SHP77 (cell line): ENCODE measurements around the gene SART1.
A peak's percentile ranks its signal among the peaks of the same experiment; 100 is the strongest.
"Not testable (repeated sequence)": the region's sequence is repeated elsewhere in the genome, so short reads cannot be mapped to it uniquely, and the experiment has no call there.

ENCODE experiments used
- DNase-seq, 2 experiments: peaks; one replicate each; lab custom pipeline; 2025; lab: John Stamatoyannopoulos, UW

Gene SART1

DNA sequence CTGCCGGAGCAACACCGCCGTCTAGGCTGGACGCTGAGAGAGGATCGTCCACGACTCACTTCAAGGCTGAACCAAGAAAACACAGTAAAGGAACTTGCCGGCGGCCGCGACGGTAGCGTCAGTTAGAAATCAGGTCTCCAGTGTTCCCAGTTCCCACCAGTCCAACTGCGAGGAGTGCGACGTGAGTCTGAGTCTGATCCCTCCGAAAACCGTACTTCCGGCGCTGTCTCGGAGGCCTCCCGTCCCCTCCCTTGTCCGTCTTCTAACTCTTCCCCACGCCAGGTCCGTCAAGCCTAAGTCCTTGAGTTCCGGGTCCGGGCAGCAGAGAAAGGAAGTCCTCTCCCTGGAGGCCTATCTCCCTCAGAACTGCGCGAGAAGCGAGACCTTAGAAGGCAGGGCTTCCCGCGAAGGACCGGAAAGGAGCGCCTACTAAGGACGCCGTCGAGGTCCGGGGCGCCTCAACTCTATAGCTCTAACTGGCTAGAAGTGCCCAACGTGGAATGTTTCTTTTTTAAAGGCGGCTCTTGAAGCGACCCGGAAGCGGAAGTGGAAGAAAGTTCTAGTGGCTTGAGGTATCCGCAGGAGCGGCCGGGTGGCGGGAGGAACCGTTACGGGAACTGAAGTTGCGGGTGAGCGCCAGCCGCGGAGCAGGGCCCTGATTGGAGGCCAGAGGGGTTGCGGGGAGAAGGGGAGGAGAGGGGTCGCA is 40.6 kb downstream of the SART1 start, which contains the start of the genes BANF1 and EIF1AD:
Gene BANF1, plus strand, starts transcription at position 562 of the 706 bp plus-strand sequence. CDS start 748 bp downstream, outside the sequence.
Gene EIF1AD, minus strand, starts transcription at position 216 of the 706 bp plus-strand sequence. CDS start 1,768 bp downstream, outside the sequence.
- DNase-seq: peak; percentile 98 to 100

DNA sequence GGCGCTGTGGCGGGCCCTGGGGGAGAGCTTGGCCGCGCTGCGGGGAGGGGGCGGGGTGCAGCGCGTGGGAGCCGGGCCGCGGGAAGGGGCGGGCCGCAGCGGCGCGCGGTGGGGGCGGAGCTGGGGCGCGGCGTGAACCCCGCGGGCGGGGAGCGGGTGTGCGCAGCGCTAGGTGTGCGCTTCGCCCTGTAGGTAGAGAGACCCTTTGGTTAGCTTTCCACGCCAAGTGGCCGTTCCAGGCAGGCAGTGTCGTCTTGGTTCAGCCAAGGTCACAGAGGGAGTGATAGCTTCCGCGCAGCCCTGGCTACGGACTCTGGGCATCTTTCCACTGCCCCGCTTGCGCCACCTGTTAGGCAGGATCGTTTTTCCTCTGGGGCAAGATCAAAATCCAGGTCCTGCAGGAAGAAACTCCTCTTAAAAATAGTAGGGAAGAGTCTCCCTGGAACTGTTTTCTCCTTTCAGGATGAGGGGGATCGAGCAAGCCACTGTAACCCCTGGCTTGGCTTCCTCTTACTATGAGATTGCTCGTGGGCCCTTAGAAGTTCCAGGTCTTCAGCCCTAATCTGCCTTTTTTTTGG is 41.2 kb downstream of the SART1 start:
- no peak for DNase-seq

DNA sequence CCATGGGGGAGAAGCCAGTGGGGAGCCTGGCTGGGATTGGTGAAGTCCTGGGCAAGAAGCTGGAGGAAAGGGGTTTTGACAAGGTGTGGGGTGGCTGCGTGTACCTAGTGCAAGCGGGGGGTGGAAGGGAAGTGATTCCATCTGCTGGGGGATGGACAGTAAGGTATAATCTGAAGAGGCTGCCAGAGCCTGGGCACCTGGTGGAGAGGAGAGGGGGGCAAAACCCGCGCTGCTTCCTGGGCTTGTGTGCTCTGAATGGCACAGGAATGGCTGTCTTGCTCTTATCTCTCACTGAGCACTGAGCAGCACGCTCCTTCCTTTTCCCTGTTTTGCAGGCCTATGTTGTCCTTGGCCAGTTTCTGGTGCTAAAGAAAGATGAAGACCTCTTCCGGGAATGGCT is 41.8 kb downstream of the SART1 start:
- no peak for DNase-seq

DNA sequence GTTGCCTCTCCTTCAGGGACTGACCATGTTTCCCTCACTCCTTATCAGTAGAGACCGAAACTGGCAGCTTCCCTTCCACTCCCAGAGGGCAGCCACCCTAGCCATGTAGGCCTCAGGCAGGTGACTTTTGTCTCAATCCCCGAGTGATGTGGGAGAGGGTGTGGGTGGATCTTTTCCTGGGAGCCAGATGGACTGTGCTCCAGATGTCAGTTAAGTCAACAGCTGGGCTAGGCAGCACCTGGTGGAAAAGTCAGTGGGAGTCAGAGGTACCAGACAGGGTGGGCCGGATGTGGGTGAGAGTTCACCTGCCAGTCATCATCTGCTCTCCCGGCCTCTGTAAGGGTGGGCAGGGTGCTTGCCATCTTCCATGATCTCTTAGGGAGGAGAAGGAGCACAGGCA is 42.7 kb downstream of the SART1 start:
- no peak for DNase-seq

DNA sequence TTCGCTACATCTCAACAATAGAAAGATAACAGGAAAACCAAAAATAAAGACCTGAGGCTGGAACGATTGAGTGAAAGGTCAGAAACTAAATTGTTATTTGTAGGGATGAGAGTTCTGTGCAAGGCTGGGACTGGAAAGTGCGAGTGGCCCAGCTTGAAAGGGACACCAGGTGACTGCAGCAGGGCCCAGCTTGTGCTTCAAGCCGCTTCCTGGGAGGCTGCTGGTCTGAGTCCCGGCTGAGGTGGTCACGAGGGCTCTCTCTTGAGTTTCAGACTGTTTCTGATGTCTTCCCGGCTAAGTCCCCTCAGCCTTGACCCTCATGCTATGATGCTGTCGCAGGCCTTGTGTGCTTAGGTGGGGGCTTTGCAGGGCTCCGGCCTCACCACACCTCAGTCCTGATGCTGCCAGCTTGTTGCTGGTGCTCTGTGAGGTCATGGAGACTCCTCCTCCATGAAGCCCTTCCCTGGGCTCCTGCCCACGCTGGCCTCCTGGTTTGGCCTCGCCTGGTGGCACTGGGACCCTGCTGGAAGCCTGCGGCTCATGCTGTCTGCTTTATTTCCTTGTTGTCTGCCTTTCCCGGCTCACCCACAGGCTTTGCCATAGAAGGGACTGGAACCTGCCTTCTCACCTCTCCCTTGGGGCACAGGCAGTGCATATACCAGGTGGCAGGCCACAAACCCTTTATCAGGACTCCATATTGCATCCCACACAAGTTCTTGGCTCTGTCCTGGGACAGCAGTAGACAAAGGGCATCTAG is 44.8 kb downstream of the SART1 start:
- no peak for DNase-seq

DNA sequence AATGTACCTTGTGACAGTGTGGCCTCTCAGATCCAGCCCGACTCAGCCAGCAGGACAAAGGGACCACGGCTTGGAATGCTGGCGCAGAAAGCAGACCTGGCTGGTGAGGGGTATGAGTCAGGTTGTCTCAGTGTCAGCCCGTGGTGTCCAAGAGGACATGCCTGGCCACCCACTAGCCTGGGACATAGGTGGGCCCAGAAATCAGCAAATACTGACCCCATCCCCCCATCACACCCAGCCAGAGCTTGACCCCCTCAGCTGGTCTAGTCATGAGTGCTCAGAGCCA is 45.3 kb downstream of the SART1 start:
- no peak for DNase-seq

DNA sequence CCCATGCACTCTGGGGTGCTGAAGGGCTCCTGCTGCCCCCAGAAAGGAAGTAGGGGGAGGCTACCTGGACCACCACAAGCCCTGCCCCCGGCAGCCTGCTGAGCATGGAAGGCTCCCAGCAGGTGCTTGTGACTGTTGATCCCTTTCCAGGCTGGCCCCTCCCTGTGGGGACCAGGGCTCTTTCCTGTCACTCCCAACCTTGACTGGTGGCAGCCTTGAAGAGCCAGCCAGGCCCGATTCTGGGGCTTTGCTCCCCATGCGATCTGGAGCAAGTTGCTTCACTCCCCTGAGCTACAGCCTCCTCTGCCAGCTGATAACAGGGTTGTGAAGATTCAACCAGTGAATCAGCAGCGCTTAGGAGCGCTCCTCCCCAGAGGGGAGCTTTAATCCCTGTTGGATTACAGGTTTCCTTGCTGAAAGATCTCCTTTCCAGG is 45.7 kb downstream of the SART1 start:
- no peak for DNase-seq

DNA sequence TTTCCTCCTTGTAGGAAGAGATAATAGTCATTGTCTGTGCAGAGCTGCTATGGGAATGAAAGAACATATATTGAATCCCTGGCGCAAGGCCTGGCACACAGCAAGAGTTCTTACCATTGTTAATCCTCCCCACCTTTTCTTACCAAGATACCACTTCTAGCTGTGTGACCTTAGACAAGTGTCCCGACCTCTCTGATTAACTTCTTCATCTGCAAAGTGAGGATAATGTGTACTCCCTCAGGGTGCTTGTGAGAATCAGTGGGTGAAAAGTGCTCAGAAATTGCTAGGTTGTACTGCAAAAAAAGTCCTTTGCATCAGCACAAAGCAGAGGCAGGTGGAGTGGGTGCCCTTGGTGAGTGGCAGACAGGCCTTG is 46.5 kb downstream of the SART1 start:
- DNase-seq: no peak

DNA sequence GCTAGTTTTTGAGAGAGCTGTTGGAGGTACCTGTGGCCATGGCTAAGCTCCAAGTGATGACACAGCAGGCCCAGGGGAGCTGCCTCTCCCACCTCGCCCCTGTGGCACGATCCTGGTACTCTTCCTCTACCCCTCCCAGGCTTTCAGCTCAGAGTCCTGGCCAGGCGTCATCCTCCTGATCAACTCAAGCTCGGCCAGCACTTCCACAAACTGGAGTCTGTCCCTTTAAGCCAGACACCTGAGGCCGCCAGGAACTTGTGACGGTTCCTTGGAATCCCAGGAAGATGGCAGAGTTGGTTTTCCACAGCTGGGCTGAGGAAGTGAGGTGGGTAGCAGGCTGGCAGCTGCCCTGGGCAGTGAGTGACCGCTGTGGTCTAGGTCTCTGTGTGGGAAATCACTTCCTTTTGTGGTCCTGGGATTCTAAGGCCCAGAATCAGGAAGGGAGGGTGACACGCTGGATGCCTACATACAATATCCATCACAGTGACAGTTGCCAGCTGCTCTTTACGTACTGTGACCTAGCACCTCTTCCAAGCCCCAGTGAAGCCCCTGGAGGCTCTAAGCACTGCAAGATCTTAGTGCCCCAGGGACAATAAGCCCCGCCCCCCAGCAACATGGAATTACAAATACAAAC is 47.1 kb downstream of the SART1 start:
- DNase-seq: peak in 1 of 2 experiments; percentile 26

DNA sequence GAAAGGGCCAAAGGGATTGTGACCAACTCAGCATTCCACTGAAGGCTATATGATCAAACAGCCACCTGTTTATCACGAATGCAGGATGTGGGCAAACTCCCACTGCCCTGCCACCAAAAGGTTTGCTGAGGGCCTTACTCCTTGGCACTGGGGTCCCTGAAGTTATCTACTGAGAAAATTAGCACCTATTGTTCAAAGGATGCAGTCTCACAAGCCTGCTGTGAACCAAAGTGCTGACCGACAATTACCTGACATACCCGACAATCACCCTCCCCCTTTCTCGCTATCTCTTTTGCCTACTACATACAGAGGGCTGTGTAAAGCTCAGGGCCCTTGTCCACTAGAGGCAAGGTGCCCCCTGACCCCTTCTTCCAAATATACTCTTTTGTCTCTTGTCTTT is 48.5 kb downstream of the SART1 start:
- not testable (repeated sequence) for DNase-seq

DNA sequence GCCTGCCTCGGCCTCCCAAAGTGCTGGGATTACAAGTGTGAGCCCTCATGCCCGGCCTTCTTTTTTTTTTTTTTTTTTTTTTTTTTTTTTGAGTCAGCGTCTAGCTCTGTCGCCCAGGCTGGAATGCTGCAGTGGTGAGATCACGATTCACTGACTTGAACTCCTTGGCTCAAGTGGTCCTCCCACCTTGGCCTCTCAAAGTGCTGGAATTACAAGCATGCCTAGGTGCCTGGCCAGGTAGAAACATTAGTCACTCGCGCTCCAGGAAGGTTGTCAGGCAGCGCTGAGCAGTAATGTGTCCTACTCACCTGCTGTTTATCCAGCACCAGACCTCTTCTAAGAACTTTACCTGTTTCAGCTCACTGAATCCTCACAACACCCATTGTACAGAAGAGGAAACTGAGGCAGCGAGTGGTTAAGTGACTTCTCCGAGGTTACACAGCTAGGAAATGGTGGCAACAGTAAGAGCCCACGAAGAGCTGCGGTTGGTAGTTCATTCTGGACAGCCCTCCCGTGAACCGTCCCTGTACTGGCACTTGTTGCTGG is 49.8 kb downstream of the SART1 start:
- no peak for DNase-seq

DNA sequence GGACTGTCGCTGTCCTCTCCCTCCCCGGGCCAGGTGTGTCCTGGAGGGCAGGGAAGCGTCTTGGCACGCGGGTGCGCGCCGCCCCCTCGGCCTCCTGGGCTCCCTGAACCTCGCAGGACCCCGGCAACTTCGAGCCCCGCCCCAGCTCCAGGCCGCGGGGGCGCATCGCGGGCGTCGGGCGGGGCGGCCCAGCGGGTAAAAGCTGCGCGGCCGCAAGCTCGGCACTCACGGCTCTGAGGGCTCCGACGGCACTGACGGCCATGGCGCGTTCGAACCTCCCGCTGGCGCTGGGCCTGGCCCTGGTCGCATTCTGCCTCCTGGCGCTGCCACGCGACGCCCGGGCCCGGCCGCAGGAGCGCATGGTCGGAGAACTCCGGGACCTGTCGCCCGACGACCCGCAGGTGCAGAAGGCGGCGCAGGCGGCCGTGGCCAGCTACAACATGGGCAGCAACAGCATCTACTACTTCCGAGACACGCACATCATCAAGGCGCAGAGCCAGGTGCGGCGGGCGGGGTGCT is 50.3 kb downstream of the SART1 start, which contains the start of gene CST6:
Gene CST6, plus strand, starts transcription at position 224 of the 519 bp plus-strand sequence. Its CDS starts 37 bp downstream, at position 261.
- DNase-seq: no peak

DNA sequence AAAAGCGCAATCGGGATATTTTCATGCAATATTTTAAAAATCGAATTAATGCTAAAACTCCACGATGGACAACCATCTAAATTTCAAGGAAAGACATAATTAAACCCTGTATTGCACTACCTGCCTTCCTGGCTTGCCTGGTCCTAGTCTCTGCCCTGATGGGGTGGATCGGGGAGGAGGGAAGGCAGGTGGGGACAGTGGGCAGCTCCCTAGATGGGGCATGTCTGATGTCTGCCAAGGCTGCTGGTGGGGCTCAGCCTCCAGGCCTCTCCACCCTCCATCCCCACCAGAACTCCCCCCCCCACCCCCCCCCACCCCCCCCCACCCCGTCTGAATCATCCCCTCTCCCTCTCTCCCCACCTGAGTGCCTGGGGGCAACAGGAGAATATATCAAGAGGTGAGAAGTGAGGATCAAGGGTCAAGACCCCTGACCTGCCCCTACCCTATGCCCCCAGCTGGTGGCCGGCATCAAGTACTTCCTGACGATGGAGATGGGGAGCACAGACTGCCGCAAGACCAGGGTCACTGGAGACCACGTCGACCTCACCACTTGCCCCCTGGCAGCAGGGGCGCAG is 50.9 kb downstream of the SART1 start:
- DNase-seq: no peak

DNA sequence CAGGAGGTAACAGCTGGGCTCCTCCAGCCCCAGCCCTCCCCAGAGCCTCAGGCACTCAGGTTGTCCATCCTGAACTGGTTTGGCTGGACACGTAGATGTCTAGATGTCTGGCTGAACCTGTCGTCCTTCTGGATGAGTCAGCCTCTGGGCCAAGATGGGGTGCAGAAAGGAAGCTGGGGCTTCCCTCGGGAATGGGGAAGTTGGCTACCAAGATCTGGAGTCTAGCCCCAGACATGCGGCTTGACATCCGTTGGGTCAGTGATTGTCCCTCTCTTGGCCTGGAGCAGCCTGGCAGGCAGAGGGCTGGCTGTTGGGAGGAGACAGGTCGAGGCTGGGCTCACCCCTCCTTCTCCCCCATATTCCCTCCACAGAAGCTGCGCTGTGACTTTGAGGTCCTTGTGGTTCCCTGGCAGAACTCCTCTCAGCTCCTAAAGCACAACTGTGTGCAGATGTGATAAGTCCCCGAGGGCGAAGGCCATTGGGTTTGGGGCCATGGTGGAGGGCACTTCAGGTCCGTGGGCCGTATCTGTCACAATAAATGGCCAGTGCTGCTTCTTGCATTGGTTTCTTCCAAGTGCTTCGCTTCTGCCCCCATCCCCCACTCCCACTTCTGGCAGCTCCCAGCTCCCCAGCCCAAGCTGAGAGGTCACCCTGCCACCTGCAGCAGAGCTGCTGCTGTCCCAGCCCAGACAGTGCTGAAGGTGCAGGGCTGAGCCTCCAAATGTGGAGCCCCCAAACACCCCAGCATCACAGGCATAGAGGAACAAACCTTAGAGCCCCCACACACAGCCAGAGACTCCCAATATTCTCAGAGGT is 51.6 kb downstream of the SART1 start:
- DNase-seq: no peak

DNA sequence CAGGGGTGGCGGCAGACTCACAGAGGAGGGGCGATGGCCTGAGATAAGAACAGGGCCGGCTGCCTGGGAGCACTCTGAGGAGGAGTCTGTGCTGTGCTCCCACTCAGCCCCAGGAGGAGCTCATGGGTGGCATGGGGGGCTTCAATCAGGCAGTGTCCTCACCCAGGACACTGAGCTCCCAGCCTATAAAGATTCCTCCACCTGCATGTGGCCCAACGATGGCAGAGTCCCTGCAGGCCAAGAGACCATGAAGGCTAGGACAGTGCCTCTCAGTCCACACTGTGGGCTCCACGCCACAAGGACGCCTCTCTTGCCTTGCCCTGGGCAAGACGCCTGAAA is 52.2 kb downstream of the SART1 start:
- no peak for DNase-seq

DNA sequence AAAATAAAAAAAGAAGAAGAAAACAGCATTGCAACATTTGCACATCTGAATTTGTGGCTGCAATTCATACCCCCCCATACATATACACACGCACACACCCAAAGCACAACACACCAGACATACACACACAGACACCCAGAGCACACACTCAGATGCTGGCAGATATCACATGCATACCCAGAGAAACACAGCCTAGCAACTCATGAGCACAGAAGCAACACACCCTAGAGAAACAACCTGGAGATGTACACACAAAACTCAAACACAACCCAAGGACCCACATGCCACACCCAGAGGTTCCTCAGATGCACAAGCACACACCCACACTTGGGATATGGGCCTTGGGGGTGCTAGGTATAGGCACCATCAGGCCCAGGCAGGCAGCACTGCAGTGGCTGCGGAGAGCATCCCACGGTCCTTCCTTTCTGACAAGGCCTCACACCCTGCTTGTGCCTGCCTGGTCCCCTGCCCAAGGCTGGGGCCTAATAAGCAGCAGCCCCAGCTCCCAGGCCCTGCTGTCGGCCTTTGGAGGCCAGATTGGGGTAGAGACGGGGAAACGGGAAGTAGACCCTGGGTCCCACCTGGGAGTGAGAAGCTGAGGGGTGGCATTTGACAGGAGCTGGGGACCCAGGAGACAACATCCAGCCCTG is 53.4 kb downstream of the SART1 start:
- DNase-seq: no peak

DNA sequence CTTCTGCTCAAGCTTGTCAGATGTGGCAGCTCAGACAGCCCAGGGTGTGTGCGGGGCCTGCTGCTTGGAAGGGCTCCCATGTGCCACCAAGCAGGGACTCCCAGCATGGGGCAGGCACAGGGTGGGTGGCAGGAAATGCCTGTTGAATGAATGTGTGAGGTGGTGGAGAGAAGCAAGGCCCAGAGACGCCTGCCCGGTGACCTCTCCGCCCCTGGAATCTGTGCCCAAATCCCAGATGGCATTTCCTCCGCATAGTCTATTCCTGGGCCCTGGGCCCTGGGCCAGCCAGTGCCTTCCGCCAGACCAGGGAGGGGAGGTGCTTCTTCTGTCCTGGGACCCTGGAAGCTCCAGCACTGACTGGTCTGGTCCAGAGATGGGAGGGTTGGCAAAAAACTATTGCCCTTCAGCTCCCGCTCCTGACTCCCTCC is 53.9 kb downstream of the SART1 start:
- no peak for DNase-seq

DNA sequence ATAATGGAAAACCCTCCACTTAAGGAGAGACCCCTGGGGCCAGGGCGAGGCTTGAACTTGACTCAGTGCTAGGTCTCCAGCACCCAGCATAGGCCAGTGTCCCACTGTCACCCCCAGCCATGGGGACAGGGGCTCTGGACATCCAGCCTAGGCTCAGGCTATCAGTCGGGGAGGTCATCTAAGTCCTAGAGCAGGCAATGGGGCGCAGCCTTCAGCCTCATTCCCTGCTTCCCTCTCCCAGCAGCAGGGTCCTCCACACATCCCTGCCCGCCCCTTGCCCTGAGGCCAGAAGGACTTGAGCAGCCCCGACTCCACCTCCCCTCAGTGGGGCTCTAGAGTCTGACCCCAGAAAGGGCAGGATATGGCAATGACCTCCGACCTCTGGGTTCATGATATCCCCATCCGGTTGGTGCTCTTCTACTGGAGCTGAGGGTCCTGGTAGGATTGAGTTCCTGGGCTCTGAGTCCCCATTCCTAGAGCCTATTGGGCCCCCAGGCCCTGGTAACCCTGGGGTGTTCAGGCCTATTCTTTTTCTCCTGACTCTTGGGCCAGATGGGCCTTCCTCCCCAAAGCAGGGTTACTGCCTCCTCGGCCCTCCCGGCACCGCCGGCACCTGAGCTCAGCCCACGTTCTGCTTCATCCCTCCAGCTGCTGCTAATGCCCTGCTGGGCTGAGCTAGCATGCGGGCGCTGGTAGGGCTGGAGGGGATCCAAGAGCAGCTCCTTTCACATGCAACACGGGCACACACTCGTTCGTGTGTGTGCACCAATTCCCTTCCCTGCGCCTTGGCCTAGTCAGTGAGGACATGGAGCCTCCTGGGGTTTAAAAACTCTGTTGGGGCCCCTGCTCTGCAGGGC is 54.6 kb downstream of the SART1 start:
- no peak for DNase-seq

DNA sequence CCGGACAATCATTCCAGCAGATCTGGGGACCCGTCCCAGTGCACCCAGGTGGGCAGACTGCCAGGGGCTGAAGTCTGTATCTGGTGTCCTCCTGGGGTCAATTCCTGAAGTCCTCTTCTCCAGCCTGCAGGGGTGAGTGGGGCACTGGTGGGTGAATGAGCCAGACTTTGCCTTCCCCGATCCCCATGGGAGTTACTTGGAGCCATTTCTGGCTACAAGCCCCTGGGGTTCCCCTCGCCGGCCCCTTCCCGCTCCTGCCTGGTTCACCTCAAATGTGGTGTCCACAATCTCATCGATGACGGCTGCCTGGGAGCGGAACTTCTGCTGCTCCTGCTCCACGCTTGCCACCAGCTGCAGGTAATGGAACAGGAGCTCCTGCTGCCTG is 55.3 kb downstream of the SART1 start:
- no peak for DNase-seq
